T-helper 2 cell treated with Interferon-gamma antibody and Interleukin-4, amounts not matched to agents 5 μg/mL and 100 μg/mL, for 36 hours (primary cell): Measurements from ENCODE around the gene ABCA3.
"Not testable (repeated sequence)": the region's sequence is repeated elsewhere in the genome, so short reads cannot be mapped to it uniquely, and the experiment has no call there.

Experiments used
- DNase-seq: peaks from one replicate; pipeline ENCODE4 v3.0.0; 2021; ENCODE audit warnings: low spot score
- H3K27ac Mint-ChIP-seq: one replicate; pipeline ENCODE4 v1.8.0; 2021; ENCODE audit warnings: mild to moderate bottlenecking, mixed read lengths
- H3K27me3 Mint-ChIP-seq: one replicate; pipeline ENCODE4 v1.8.0; 2021; ENCODE audit warnings: low read depth, mixed read lengths
- H3K36me3 Mint-ChIP-seq: one replicate; pipeline ENCODE4 v1.8.0; 2021; ENCODE audit warnings: low read depth, mixed read lengths
- H3K4me1 Mint-ChIP-seq: one replicate; pipeline ENCODE4 v1.8.0; 2021; ENCODE audit warnings: low read depth, mixed read lengths
- H3K4me3 Mint-ChIP-seq: one replicate; pipeline ENCODE4 v1.8.0; 2022; ENCODE audit warnings: mild to moderate bottlenecking, moderate library complexity, mixed read lengths
- H3K9me3 Mint-ChIP-seq: one replicate; pipeline ENCODE4 v1.8.0; 2021; ENCODE audit warnings: mixed read lengths

ABCA3 gene

DNA sequence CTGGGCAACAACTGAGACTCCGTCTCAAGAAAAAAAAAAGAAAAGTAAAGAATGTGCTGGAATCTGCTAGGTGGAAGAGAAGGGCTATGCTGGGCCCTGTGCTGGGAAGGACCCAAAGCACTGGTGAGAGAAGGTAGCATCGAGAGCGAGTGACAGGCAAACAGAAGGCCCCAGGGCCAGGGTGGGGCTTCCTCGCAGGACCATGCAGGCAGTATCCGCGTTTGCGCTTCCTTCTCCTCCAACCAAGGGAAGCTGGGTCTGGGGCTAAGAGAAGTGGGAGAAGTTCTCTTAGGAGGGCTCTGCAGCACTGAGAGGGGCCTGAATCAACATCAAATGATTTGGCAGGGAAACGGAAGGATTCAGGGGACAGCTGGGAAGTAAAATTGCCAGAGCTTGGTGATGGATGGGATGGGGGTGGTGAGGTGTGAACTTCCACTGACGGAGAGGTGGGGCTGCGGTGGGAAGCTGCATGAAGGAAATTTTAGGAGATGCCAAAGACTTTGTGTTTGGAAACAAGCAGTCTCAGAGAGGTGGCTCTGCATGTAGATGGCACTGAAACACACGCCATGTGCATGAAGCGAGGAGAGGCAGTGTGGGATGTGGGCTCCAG, 83.9 kb downstream of the ABCA3 start:
- Mint-ChIP-seq H3K4me1 (peaks cover 2% of the 10 kb centered on the region), H3K27ac (no peak overlapping the region), H3K36me3 (peaks cover 64% of the 10 kb centered on the region), H3K27me3 (no peaks in the 10 kb centered on the region), H3K9me3 (no peaks in the 10 kb centered on the region), H3K4me3 (no peak overlapping the region)
- no peak for DNase-seq

DNA sequence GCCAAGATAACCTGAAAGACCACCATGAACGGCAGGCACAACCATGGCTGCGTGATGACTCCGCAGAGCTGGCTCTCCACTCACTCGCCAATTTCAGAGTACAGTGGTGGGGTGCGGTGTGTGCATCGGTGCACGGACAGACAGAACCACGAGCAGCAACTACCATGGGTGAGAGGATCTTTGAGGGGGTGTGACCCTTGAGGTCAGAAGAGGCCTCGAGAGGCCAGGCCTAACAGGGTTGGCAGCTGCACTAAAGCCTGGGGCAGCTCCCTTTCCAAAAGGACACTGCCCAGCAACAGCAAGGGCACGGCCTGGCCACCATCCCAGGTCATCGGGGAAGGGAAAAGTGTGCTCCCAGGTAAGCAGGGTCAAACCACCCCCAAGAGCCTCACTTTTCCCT, 87.2 kb downstream of the ABCA3 start:
- no peak overlapping the region for H3K4me3 Mint-ChIP-seq
- no peaks in the 10 kb centered on the region for H3K9me3 Mint-ChIP-seq
- H3K36me3 Mint-ChIP-seq = peaks cover 48% of the 10 kb centered on the region
- peaks cover 3% of the 10 kb centered on the region for H3K4me1 Mint-ChIP-seq
- H3K27me3 Mint-ChIP-seq = no peaks in the 10 kb centered on the region
- H3K27ac Mint-ChIP-seq = no peak overlapping the region
- DNase-seq = no peak

DNA sequence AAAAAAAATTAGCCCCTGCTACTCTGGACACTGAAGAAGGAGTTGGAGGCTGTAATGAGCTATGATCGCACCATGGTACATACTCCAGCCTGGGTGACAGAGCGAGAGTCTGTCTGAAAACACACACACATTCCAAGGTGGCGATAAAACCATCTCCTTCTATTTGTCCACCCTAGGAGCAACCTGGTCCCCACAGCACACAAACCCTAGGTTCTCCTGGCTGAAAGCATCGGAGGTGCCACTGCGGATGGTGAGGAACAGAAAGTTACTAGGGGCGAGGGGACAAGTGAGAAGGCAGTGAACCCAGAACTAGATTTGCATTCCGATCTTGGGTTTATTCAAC, 87.8 kb downstream of the ABCA3 start:
- Mint-ChIP-seq H3K36me3 (peaks cover 43% of the 10 kb centered on the region), H3K4me1 (peaks cover 3% of the 10 kb centered on the region), H3K27ac (peak overlapping the region; percentile 63), H3K9me3 (no peaks in the 10 kb centered on the region), H3K27me3 (no peaks in the 10 kb centered on the region), H3K4me3 (no peak overlapping the region)
- no peak for DNase-seq

DNA sequence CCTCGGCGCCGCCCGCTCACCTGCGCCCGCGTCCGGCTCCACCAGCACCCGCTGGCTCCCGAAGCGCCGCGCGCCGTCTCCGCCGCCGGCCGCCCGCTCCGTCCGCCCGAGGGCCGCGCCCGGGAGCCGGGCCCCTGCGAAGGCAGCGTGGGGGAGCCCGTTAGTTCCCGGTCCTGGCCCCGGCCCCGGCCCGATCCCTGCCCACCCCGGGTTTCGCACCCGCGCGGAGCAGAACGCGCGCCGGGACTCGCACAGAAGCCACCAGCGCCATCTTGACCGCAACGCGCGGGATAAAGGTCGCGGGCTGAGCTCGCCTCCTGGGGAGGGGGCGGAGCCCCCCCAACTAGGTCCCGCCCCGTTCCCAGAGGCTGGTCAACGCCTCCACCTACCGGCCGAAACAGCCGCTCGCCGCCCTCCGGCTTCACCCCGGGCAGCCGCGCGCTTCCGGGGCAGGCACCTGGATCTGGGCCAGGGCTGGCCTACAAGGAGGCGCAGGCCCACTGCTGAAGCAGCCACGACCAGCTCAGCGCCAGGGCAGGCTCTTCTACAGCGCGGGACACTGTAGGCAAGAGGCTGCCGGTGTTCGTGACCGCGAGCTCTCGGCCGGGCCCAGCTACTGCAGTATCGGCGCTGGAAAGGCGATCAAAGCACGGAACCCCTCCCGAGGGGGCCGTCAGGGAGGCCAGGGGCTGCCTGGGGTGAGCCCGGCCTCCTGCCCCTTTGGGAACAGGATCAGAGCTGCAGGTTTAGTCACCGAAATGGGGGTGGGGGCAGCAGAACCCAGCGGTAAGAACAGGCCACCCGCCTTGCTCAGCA, 89.0 kb downstream of the ABCA3 start, which contains the start of gene ECI1:
Gene ECI1 (minus strand): TSS at position 292 of the 816 bp plus-strand sequence. CDS start 21 bp downstream, at position 271.
- DNase-seq = peak; percentile 89
- Mint-ChIP-seq H3K36me3 (peaks cover 34% of the 10 kb centered on the region), H3K4me3 (peak within 1 kb of the TSS; percentile 91), H3K9me3 (no peaks in the 10 kb centered on the region), H3K27ac (peak within 1 kb of the TSS; percentile 92), H3K4me1 (peaks cover 3% of the 10 kb centered on the region), H3K27me3 (no peaks in the 10 kb centered on the region)

DNA sequence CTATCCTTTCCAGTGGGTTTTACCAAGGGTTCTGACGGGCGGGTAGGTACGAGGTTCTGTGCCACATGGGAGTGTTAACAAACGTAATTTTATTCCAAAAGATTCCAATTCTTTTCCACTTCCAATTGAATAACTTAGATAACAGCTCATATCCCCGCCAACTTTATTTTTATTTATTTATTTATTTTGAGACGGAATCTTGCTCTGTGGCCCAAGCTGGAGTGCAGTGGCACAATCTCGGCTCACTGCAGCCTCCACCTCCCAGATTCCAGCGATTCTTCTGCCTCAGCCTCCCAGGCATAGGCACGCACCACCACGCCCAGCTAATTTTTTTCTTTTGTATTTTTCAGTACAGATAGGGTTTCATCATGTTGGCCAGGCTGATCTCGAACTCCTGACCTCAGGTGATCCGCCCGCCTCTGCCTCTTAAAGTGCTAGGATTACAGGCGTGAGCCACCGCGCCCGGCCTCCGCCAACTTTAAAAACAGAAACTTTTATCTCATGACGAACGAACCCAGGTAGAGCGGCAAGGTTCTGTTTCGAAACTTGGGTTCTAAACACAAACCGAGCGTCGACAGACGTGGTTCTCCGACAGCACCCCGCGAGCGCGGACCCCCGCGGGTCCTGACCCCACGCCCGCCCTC, 89.8 kb downstream of the ABCA3 start:
- peak overlapping the region; percentile 91 for H3K4me3 Mint-ChIP-seq
- H3K4me1 Mint-ChIP-seq = peaks cover 3% of the 10 kb centered on the region
- peaks cover 27% of the 10 kb centered on the region for H3K36me3 Mint-ChIP-seq
- H3K27me3 Mint-ChIP-seq = no peaks in the 10 kb centered on the region
- peak overlapping the region; percentile 92 for H3K27ac Mint-ChIP-seq
- no peaks in the 10 kb centered on the region for H3K9me3 Mint-ChIP-seq
- DNase-seq = peak; percentile 24

DNA sequence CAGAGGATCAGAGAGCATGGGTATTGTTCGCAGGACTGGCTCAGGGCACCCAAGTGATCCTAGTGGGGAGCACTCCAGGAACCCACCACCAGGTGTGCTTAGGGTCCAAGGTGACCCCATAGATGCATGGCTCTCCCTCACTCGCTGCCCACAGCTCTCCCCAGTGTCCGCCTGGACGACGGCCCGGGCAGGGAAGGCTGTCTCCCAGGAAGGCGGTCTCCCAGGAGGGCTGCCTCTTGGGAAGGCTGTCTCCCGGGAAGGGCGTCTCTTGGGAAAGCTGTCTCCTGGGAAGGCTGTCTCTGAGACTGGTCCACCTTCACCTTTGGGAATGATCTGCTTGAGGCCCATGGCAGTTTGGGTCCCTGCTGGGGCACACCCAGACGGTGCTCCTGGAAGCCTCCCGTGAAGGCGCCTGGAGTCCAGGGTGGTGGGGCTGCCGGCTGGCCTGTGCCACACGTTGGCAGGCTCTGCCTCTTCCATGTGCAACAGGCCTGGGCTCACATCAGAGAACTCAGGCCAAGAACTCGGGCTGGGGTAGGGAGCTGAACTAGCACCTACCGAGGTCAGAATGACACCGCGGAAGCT, 94.1 kb downstream of the ABCA3 start:
- Mint-ChIP-seq H3K9me3 (no peaks in the 10 kb centered on the region), H3K4me3 (no peak overlapping the region), H3K36me3 (peaks cover 14% of the 10 kb centered on the region), H3K27ac (no peak overlapping the region), H3K27me3 (no peaks in the 10 kb centered on the region), H3K4me1 (peaks cover 3% of the 10 kb centered on the region)
- DNase-seq = no peak

DNA sequence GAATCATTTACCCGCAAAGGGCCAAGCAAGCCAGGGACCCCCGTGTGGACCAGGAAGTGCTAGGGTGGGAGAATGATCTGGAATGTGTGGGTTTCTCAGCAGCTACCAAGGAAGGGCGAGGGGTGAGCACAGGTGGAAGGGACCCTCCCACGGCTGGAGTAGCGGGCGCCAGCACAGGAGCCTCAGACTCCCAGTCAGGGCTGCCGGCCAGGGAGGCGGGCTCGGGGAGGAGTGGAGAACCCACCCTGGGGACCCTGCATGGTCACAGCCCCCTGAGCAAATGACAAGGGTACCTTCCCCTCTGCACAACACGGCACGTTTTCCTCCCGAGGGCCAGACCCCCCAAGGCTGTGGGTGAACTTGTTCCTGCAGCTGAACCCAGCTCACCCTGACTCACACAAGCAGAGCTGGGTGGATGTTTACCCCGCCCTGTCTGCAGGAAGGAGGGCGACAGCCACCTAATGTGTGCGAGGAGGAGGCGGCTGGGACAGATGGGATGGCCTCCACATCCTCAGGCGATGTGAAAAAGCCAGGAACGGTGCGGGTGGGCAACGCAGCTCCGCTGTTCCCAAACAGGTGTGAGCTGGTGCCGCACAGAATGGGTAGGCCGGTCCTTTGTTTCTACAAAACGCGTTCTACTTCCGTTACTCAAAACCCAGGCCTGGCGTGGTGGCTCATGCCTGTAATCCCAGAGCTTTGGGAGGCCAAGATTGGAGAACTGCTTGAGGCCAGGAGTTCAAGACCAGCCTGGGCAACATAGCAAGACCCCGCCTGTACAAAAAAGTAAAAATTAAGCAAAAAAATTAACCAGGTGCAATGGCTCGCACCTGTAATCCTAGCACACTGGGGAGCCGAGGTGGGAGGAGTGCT, 95.4 kb downstream of the ABCA3 start:
- H3K27ac Mint-ChIP-seq = no peak overlapping the region
- H3K27me3 Mint-ChIP-seq = no peaks in the 10 kb centered on the region
- no peaks in the 10 kb centered on the region for H3K4me1 Mint-ChIP-seq
- no peaks in the 10 kb centered on the region for H3K9me3 Mint-ChIP-seq
- no peak for DNase-seq
- peaks cover 11% of the 10 kb centered on the region for H3K36me3 Mint-ChIP-seq
- no peak overlapping the region for H3K4me3 Mint-ChIP-seq

DNA sequence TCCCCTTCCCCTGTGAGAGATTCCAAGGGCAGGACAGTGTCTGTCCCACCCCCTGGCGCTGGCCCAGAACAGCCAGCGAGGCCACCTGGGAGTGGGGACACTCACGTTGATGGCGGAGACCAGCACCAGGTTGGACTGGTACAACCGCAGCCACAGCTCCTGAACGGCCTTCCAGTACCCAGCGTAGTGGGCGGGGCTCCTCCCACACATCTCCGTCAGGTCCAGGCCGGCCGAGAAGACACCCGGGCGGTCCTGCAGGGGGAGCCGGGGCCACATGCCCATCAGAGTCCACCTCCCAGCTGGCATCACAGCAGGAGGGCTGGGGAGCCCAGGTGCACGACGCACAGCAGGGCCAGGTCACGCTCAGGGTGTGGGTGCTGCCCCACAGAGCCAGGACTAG, 96.2 kb downstream of the ABCA3 start:
- H3K27me3 Mint-ChIP-seq = no peaks in the 10 kb centered on the region
- H3K36me3 Mint-ChIP-seq = peaks cover 11% of the 10 kb centered on the region
- H3K4me1 Mint-ChIP-seq = no peaks in the 10 kb centered on the region
- no peak overlapping the region for H3K27ac Mint-ChIP-seq
- H3K9me3 Mint-ChIP-seq = no peaks in the 10 kb centered on the region
- no peak overlapping the region for H3K4me3 Mint-ChIP-seq
- no peak for DNase-seq

DNA sequence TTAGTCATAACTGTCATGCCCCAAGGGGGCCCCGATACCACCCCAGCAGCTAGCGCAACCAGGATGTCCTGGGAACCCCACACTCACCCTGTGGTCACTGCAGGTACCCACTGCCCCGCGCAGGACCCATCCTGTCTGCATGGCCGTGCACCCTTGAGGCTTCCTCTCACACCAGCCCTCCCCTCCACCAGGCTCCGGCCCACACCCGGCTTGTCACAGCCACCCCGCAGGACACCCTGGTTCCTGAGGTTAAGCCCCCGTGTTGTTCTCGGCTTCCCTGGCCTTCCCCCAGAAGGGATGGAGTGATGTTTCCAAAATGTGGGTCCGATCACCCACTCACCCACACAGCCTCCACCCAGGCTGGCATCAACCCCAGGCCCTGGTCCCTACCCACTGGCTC, 96.7 kb downstream of the ABCA3 start:
- H3K27ac Mint-ChIP-seq = no peak overlapping the region
- no peak overlapping the region for H3K4me3 Mint-ChIP-seq
- no peaks in the 10 kb centered on the region for H3K27me3 Mint-ChIP-seq
- H3K4me1 Mint-ChIP-seq = no peaks in the 10 kb centered on the region
- H3K36me3 Mint-ChIP-seq = peaks cover 11% of the 10 kb centered on the region
- no peak for DNase-seq
- no peaks in the 10 kb centered on the region for H3K9me3 Mint-ChIP-seq

DNA sequence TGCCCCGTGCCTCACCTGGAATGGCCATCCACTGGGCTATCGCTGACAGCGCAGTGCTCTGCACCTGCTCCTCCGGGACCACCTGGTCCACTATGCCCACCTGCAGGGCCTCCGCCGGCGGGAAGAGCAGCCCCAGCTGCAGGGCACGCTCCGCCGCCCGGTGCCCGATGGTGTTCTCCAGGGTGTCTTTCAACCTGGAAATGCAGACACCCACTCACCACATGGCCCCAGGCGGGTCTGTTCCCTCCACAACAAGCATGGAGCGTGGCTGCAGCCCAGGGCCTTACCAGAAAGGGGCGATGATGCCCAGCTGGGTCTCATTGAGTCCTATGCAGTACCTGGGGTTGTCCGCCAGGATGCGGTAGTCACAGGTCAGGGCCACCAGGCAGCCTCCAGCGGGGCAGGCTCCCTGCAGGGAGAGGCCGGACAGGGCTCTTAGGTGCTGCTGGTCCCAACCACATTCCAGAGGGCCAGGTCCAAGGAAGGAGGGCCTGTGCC, 97.4 kb downstream of the ABCA3 start:
- H3K36me3 Mint-ChIP-seq = peaks cover 11% of the 10 kb centered on the region
- DNase-seq = no peak
- H3K9me3 Mint-ChIP-seq = no peaks in the 10 kb centered on the region
- H3K4me3 Mint-ChIP-seq = no peak overlapping the region
- H3K4me1 Mint-ChIP-seq = no peaks in the 10 kb centered on the region
- no peak overlapping the region for H3K27ac Mint-ChIP-seq
- H3K27me3 Mint-ChIP-seq = no peaks in the 10 kb centered on the region

DNA sequence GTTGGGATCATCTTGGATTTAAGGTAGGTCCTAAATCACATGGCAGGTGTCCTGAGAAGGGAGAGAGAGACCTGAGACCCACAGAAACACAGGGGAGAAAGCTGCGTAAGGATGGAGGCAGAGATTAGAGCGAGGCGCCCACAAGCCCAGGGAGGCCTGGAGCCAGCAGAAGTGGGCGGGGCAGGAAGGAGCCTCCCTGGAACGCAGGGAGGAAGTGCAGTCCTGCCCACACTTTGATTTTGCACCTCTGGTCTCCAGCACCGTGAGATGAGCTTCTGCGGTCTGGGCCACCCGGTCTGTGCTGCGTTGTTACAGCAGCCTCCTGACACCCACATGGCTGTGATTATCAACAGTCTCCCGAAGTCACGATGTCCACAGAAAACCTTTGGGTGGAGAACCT, 97.9 kb downstream of the ABCA3 start:
- H3K9me3 Mint-ChIP-seq = no peaks in the 10 kb centered on the region
- H3K27me3 Mint-ChIP-seq = no peaks in the 10 kb centered on the region
- H3K27ac Mint-ChIP-seq = no peak overlapping the region
- no peak overlapping the region for H3K4me3 Mint-ChIP-seq
- H3K4me1 Mint-ChIP-seq = no peaks in the 10 kb centered on the region
- peaks cover 9% of the 10 kb centered on the region for H3K36me3 Mint-ChIP-seq
- no peak for DNase-seq

DNA sequence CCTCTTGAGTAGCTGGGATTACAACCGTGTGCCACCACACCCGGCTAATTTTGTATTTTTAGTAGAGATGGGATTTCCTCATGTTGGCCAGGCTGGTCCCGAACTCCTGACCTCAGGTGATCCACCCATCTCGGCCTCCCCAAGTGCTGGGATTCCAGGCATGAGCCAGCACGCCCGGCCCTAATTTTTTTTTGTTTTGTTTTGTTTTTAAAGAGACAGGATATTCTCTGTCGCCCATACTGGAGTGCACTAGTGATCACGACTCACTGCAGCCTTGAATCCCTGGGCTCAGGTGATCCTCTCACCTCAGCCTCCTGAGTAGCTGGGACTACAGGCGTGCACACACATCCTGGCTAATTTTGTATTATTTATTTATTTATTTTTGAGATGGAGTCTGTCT, 100.2 kb downstream of the ABCA3 start:
- not testable (repeated sequence) for DNase-seq, H3K27ac Mint-ChIP-seq

DNA sequence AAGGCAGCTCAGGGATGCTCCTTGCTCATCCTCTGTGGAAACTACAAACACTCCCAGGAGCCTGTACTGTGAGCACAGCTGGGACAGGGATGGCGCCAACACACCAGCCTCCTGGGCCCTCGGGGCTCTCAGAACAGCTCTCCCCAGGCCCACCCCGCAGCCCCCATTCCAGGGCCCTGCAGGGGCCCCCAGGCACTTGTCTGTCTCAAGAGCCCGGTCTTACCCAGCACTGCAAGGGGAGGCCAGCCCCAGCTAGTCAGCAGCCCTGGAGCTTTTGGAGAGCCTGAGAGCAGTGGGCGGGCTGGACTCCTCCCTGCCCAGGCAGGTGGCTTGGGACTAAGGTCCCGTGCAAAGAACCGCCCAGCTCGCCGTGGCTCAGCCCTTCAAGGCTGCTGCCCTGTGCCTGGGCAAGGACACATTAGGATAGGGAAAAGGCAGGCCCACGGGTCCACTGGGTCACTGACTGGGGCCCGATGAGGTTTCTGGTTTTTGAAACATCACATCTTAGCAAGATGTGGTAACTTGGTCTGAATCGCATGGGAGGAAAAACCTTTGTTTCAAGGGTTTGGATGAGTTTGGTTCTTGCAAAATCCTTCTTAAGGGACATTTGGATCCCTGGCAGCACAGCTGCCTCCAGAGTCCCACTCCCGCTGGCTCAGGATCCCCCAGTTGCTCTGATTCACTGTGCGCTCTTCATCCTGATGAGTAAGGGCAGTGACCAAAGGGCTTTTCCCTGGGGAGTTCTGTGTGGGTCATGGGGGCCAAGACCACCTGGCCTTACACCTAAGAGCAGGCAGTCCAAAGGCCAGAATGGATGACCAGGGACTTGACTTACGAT, 101.5 kb downstream of the ABCA3 start:
- H3K36me3 Mint-ChIP-seq = peaks cover 9% of the 10 kb centered on the region

More for the DNA sequence above, 100.2 kb downstream of the ABCA3 start:
- not testable (repeated sequence) for H3K4me1 Mint-ChIP-seq, H3K9me3 Mint-ChIP-seq, H3K36me3 Mint-ChIP-seq, H3K27me3 Mint-ChIP-seq, H3K4me3 Mint-ChIP-seq

More for the DNA sequence above, 101.5 kb downstream of the ABCA3 start:
- H3K27me3 Mint-ChIP-seq = peaks cover 3% of the 10 kb centered on the region
- H3K9me3 Mint-ChIP-seq = no peaks in the 10 kb centered on the region
- H3K4me3 Mint-ChIP-seq = no peak overlapping the region
- no peaks in the 10 kb centered on the region for H3K4me1 Mint-ChIP-seq
- H3K27ac Mint-ChIP-seq = no peak overlapping the region
- DNase-seq = no peak
